Measurements from ENCODE around the gene ZDHHC12. TPM values are rescaled to one million over a fixed set of nuclear protein-coding genes. Genes with fewer than 3 reads are reported as not detected.
A peak's percentile ranks its signal among the peaks of the same experiment; 100 is the strongest.

ZDHHC12 gene
- total RNA-seq, 1 experiment from 2014 or later, result 39.3 TPM

DNA sequence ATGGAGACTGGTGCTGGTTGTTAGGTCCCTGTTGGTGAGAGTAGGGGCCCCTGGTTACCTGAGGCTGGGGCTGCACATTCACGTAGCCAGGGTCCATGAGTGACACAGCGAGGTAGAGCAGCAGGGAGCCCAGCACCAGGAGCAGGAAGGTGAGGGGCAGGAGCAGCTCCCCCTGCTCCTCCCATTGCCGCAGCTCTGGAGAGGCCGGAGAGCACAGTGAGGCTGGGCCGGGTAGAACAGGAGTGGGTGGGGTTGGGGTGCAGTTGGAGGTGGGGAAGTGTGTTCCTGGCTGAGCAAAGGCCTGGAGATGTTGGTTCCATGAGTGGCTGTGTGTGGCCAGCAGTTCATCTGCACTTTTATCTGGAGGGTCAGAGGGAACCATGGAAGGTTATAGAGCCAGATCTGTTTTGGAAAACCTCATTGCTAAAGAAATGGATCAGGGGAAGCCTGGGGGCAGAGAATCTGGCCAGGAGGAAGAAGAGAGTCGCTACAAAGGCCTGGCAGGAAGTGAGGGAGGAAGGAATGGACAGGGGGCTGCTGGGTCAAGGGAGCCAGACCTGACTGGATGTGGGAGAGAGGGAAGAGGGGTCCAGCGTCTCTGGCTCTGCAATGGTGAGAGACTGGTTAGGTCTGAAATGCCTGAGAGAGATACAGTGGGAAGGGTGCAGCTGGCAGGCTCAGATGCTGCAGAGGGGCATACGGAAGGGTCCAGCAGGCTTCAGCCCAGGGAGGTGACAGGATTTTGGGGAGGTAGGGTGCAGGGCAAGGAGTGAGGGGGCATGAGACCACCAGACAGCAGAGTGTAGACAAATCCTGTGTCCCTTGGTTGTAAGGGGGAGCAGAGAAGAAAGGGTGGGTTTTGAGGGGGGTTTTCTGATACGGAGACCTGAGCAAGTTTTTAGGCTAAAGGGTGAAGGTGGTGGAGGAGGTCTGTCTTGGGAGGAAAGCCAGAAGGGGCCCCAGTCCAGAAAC, 1.3 kb downstream of the ZDHHC12 start:
- ChIA-PET CTCF (no interaction called here), POLR2A (no interaction called here)
- Histone ChIP-seq H3K27ac (ENCODE audit: low read length) (peak overlapping the region; percentile 88), H3K9me3 (ENCODE audit: control insufficient read depth, insufficient read depth, low read depth, low read length) (no peaks in the 10 kb centered on the region), H3K4me3 (ENCODE audit: low read depth in 2 of 2, low read length in 2 of 2) (peak overlapping the region; percentile 79 to 82), H3K36me3 (ENCODE audit: control insufficient read depth, insufficient read depth, low read length) (peaks cover 3% of the 10 kb centered on the region; the same call in 1 of the 2 replicates), H3K27me3 (ENCODE audit: control insufficient read depth, insufficient read depth, low read length) (no peaks in the 10 kb centered on the region), H3K4me1 (ENCODE audit: control insufficient read depth, insufficient read depth, low read length) (peaks cover 6% of the 10 kb centered on the region)
- TF ChIP-seq SIN3A (IDR thresholded peaks at IDR 0.05; ENCODE audit: borderline replicate concordance, insufficient read depth, low read depth, low read length), result no peak
- TF ChIP-seq, protein P1, sequence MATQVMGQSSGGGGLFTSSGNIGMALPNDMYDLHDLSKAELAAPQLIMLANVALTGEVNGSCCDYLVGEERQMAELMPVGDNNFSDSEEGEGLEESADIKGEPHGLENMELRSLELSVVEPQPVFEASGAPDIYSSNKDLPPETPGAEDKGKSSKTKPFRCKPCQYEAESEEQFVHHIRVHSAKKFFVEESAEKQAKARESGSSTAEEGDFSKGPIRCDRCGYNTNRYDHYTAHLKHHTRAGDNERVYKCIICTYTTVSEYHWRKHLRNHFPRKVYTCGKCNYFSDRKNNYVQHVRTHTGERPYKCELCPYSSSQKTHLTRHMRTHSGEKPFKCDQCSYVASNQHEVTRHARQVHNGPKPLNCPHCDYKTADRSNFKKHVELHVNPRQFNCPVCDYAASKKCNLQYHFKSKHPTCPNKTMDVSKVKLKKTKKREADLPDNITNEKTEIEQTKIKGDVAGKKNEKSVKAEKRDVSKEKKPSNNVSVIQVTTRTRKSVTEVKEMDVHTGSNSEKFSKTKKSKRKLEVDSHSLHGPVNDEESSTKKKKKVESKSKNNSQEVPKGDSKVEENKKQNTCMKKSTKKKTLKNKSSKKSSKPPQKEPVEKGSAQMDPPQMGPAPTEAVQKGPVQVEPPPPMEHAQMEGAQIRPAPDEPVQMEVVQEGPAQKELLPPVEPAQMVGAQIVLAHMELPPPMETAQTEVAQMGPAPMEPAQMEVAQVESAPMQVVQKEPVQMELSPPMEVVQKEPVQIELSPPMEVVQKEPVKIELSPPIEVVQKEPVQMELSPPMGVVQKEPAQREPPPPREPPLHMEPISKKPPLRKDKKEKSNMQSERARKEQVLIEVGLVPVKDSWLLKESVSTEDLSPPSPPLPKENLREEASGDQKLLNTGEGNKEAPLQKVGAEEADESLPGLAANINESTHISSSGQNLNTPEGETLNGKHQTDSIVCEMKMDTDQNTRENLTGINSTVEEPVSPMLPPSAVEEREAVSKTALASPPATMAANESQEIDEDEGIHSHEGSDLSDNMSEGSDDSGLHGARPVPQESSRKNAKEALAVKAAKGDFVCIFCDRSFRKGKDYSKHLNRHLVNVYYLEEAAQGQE (IDR thresholded peaks at IDR 0.05; ENCODE audit: insufficient read depth in 1 of 2, low read depth in 2 of 2, low read length in 1 of 2), result no peak
- no peak for TF ChIP-seq CTCF (IDR thresholded peaks at IDR 0.05)
- TF ChIP-seq POLR2AphosphoS5 (IDR thresholded peaks at IDR 0.05; ENCODE audit: low read depth, low read length), result no peak
- TF ChIP-seq TCF7L2 (IDR thresholded peaks at IDR 0.05; ENCODE audit: low read depth, low read length), result no peak
- no TSS peak for BruUV-seq (replicated peaks)
- intact Hi-C loops (cut with micrococcal nuclease; ENCODE audit: unreplicated experiment), result no loop called here
- ATAC-seq (no peak), DNase-seq (ENCODE audit: low read depth, low spot score) (no peak)
- in situ Hi-C loops (cut with HindIII; ENCODE audit: low pct_unique_long_range_greater_than_20kb, low sequenced_read_pairs), result no loop called here

- no peak for DNase-seq (ENCODE audit: low read depth, low spot score)
- Histone ChIP-seq H3K36me3 (ENCODE audit: control insufficient read depth, insufficient read depth, low read length) (peaks cover 3% of the 10 kb centered on the region; the same call in 1 of the 2 replicates), H3K27ac (ENCODE audit: low read length) (no peak overlapping the region), H3K4me3 (ENCODE audit: low read depth in 2 of 2, low read length in 2 of 2) (no peak overlapping the region), H3K27me3 (ENCODE audit: control insufficient read depth, insufficient read depth, low read length) (no peaks in the 10 kb centered on the region), H3K9me3 (ENCODE audit: control insufficient read depth, insufficient read depth, low read depth, low read length) (no peaks in the 10 kb centered on the region), H3K4me1 (ENCODE audit: control insufficient read depth, insufficient read depth, low read length) (peaks cover 6% of the 10 kb centered on the region)
- ChIA-PET CTCF (no interaction called here), POLR2A (no interaction called here)
- no peak for ATAC-seq
- TF ChIP-seq POLR2AphosphoS5 (IDR thresholded peaks at IDR 0.05; ENCODE audit: low read depth, low read length), result no peak
- no peak for TF ChIP-seq CTCF (IDR thresholded peaks at IDR 0.05)
- TF ChIP-seq TCF7L2 (IDR thresholded peaks at IDR 0.05; ENCODE audit: low read depth, low read length), result no peak
- TF ChIP-seq, protein P1 (IDR thresholded peaks at IDR 0.05; ENCODE audit: insufficient read depth in 1 of 2, low read depth in 2 of 2, low read length in 1 of 2), result no peak
- no peak for TF ChIP-seq SIN3A (IDR thresholded peaks at IDR 0.05; ENCODE audit: borderline replicate concordance, insufficient read depth, low read depth, low read length)
- intact Hi-C loops (cut with micrococcal nuclease; ENCODE audit: unreplicated experiment) (no loop called here), in situ Hi-C loops (cut with HindIII; ENCODE audit: low pct_unique_long_range_greater_than_20kb, low sequenced_read_pairs) (no loop called here)
- BruUV-seq (replicated peaks), result no TSS peak
These were observed 2.4 kb downstream of the ZDHHC12 start for GRCh38 chr9:128721487-128722010.
